Ascending aorta (tissue), 2 donors: ENCODE data around the gene POLR2J3. TPM values are rescaled to one million over a fixed set of nuclear protein-coding genes. Genes with fewer than 3 reads are reported as not detected.
"Not testable (repeated sequence)": the region's sequence is repeated elsewhere in the genome, so short reads cannot be mapped to it uniquely, and the experiment has no call there.

ENCODE experiments used
- DNase-seq, 2 donors: peaks; one replicate each; pipeline ENCODE4 v3.0.0-alpha.2; 2019; ENCODE audit warnings: low spot score in 2 of 2
- H3K27ac ChIP-seq, 2 donors: fragments of 200-600 bp; sonication (generic); one replicate each; pipeline ENCODE4 v1.5.1; 2016 to 2017; ENCODE audit warnings: mild to moderate bottlenecking in 1 of 2
- H3K27me3 ChIP-seq: fragments of 200-600 bp; sonication (generic); one replicate; pipeline ENCODE4 v1.5.1; 2017
- H3K36me3 ChIP-seq, 2 donors: fragments of 200-600 bp; sonication (generic); one replicate each; pipeline ENCODE4 v1.5.1; 2016
- H3K4me1 ChIP-seq, 2 donors: fragments of 200-600 bp; sonication (generic); one replicate each; pipeline ENCODE4 v1.5.1; 2016 to 2017; ENCODE audit warnings: mild to moderate bottlenecking in 1 of 2
- H3K4me3 ChIP-seq, 2 donors: fragments of 200-600 bp; sonication (generic); one replicate each; pipeline ENCODE4 v1.5.1; 2016 to 2017; ENCODE audit warnings: mild to moderate bottlenecking in 1 of 2
- H3K9me3 ChIP-seq, 2 donors: fragments of 200-600 bp; sonication (generic); one replicate each; pipeline ENCODE4 v1.5.1; 2016
- intact Hi-C: fragments of 100-400 bp; cut with DNase I; formaldehyde crosslinking; loops from one replicate; pipeline ENCODE4 v1.15.1; 2023
- total RNA-seq: library from RNA; depleted of rRNA; stranded (reverse); fragments of >200 nt; gene quantifications from one replicate; pipeline ENCODE4 v1.1.0, GENCODE V29; 2016
- TF ChIP-seq, protein P1 (sequence below), 3 experiments: fragments of 200-600 bp in 2 of 3; fragments of 450-650 bp in 1 of 3; sonication (generic) in 2 of 3; IDR thresholded peaks; one replicate each; pipeline ENCODE4 v1.5.1; 2016 to 2019; ENCODE audit warnings: antibody characterized with exemption in 3 of 3, mild to moderate bottlenecking in 1 of 3, moderate library complexity in 1 of 3

The POLR2J3 gene
- 1.5 TPM for total RNA-seq

GRCh38 chr7:102572261-102573239 is at the start of gene POLR2J3:
Gene POLR2J3, minus strand, starts transcription at chr7:102572583. Its CDS starts 62 bp downstream, at chr7:102572521.
- DNase-seq, result peak; percentile 82 to 97
- H3K9me3 ChIP-seq, H3K36me3 ChIP-seq, H3K4me1 ChIP-seq, intact Hi-C loops, H3K27me3 ChIP-seq: not testable (repeated sequence)
- H3K4me3 ChIP-seq, result peak within 1 kb of the TSS; percentile 83 to 84
- TF ChIP-seq, protein P1, sequence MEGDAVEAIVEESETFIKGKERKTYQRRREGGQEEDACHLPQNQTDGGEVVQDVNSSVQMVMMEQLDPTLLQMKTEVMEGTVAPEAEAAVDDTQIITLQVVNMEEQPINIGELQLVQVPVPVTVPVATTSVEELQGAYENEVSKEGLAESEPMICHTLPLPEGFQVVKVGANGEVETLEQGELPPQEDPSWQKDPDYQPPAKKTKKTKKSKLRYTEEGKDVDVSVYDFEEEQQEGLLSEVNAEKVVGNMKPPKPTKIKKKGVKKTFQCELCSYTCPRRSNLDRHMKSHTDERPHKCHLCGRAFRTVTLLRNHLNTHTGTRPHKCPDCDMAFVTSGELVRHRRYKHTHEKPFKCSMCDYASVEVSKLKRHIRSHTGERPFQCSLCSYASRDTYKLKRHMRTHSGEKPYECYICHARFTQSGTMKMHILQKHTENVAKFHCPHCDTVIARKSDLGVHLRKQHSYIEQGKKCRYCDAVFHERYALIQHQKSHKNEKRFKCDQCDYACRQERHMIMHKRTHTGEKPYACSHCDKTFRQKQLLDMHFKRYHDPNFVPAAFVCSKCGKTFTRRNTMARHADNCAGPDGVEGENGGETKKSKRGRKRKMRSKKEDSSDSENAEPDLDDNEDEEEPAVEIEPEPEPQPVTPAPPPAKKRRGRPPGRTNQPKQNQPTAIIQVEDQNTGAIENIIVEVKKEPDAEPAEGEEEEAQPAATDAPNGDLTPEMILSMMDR (IDR thresholded peaks at IDR 0.05), result peak; percentile 13 to 58 (median 51)
- peak within 1 kb of the TSS; percentile 69 to 72 for H3K27ac ChIP-seq

DNA sequence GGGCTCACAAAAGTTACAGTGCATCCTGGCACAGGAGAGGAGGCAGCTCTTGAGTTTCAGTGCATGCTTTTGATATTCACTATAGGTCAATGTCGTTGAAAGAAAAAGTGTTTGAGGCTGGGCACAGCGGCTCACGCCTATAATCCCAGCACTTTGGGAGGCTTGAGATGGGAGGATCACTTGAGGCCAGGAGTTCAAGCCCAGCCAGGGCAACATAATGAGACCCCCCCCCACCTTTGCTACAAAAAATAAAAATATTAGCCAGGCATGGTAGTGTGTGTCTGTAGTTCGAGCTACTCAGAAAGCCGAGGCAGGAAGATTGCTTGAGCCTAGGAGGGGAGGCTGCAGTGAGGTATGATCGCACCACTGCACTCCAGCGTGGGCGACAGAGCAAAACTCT is 45.7 kb upstream of the POLR2J3 start:
- H3K27me3 ChIP-seq, H3K4me3 ChIP-seq, H3K27ac ChIP-seq, H3K4me1 ChIP-seq, H3K9me3 ChIP-seq, intact Hi-C loops, H3K36me3 ChIP-seq, DNase-seq: not testable (repeated sequence)

- H3K27ac ChIP-seq, result peak within 1 kb of the TSS in 1 of 2 donors; percentile 63
Measured at GRCh38 chr7:102616507-102617125, 44.2 kb upstream of the POLR2J3 start, which contains the start of gene RASA4. Gene RASA4, minus strand, starts transcription at chr7:102616756. Its CDS starts 67 bp downstream, at chr7:102616689.

DNA sequence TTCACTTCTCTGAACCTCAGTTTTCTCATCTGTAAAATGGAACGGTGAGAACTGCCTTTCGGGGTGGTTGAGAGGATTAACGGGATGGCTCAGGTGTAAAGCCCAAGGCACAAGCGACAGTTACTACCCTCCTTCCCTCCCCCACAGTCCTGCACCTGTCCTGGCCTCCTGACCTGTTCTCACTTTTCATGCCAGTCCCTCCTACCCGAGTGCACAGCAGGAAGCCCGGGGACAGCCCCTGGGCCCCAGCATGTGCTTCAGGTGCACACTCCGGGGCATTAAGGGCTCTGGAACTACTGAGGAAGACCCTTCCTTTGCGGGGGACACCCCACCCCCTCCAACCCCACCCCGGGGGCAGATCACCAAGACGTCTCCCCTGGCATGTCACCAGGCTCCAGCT is 43.5 kb upstream of the POLR2J3 start:
- DNase-seq, intact Hi-C loops, H3K4me3 ChIP-seq, H3K4me1 ChIP-seq, H3K27ac ChIP-seq, H3K9me3 ChIP-seq, H3K36me3 ChIP-seq, H3K27me3 ChIP-seq: not testable (repeated sequence)

More at GRCh38 chr7:102616507-102617125, 44.2 kb upstream of the POLR2J3 start, which contains the start of gene RASA4:
- intact Hi-C loops, H3K9me3 ChIP-seq, H3K4me1 ChIP-seq, H3K36me3 ChIP-seq, H3K27me3 ChIP-seq: not testable (repeated sequence)
- H3K4me3 ChIP-seq, result peak within 1 kb of the TSS; percentile 51 to 62
- peak; percentile 12 to 65 for DNase-seq

DNA sequence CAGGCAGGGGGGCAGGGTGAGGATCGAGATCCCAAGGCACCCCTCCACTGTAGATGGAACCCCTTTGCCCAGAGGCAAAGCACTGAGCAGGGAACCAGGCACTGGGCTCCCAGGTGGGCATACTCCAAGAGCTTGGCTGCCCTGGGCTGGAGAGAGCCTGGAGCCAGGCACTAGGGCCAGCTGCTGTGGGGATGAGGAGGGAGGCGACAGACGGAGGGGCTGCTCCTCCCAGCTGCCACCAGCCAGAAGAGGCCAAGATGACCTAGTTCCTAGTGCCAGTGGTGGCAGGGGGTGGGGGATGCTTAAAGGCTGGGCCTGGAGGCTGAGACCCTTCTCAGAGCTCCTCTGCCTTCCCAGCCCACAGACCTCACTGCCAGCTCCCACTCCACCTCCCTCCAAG is 42.5 kb upstream of the POLR2J3 start:
- H3K27me3 ChIP-seq, DNase-seq, H3K4me3 ChIP-seq, H3K4me1 ChIP-seq, intact Hi-C loops, H3K9me3 ChIP-seq, H3K36me3 ChIP-seq, H3K27ac ChIP-seq: not testable (repeated sequence)

DNA sequence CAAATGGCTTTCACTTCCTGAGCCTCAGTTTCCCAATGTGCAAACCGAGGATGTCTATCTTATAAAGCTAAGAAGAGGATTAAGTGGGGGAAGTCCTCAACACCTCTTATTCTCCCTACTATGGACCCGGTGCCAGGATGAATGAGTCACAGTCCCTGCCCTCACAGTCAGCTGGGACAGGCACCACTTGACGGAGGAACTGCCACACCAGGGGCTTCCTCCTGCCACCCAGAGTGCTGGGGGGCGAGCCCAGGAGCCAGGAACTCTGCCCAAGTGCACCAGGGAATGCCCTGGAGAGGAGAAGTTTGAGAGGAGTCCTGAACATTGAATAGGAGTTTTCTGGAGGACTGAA is 41.9 kb upstream of the POLR2J3 start:
- H3K27me3 ChIP-seq, H3K9me3 ChIP-seq, H3K4me3 ChIP-seq, H3K36me3 ChIP-seq, intact Hi-C loops, H3K4me1 ChIP-seq, DNase-seq, H3K27ac ChIP-seq: not testable (repeated sequence)

- H3K4me3 ChIP-seq, intact Hi-C loops, DNase-seq, H3K9me3 ChIP-seq, H3K4me1 ChIP-seq, H3K36me3 ChIP-seq, H3K27me3 ChIP-seq: not testable (repeated sequence)
- peak overlapping the region; percentile 61 to 69 for H3K27ac ChIP-seq
Measured at GRCh38 chr7:102613575-102614345, 41.4 kb upstream of the POLR2J3 start.

DNA sequence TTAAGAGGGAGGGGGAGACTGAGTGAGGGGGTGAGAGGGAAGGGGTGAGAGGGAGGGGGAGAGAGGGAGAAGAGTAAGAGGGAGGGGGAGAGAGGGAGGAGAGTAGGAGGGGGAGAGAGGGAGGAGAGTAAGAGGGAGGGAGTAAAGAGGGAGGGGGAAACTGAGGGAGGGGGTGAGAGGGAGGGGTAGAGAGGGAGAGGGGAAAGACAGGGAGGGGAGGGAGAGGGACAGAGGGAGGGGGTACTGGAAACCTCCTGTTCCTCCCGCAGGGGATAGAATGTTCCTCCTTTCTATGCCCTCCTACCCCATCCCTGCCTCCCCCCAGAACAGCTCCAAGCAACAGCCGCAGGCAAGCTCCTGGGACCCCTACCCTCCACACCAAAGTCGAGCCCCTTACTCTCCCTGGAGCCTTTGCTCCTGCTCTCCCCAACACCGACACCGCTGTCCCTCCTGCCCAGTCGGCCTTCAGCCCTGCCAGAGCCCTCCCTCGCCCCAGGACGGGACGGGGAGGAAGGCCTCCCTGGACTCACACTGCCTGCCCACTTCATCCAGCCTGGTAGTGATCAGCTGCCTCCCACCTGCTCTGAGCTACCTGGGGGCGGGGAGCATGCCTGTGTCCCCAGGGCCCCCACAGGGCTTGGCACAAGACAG is 39.4 kb upstream of the POLR2J3 start:
- intact Hi-C loops, H3K9me3 ChIP-seq, H3K4me1 ChIP-seq, H3K36me3 ChIP-seq, H3K4me3 ChIP-seq, H3K27me3 ChIP-seq, DNase-seq: not testable (repeated sequence)
- H3K27ac ChIP-seq, result peak overlapping the region in 1 of 2 donors; percentile 73

DNA sequence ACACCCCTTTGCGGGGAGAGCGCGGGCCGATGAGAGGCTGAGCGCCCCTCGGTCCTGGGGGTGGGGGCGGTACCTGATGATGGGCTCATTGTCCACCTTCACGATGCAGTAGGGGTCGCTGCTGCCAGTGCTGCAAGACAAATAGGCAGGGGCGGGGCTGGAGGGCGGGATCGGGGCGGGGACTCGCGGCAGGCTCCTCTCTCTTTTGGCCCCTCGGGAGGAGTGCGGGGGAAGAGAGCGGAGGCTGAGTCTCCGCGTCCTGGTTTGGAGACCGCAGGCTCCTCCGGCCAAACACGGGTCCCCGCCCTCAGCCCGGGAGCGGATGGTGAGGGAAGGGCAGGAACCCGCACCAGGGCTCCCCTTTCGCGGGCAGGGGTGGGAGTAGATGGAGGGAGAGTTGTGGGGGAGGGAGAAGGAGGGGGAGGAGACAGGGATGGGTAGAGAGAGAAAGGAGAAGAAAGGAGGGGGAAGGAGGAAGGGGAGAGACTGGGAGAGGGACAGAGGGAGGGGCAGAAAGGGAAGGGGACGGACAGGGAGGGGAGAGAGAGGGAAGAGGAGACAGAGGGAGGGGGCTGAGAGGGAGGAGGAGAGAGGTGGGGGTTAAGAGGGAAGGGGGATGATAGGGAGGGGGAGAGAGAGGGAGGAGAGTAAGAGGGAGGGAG is 38.8 kb upstream of the POLR2J3 start:
- DNase-seq, H3K27me3 ChIP-seq, H3K4me3 ChIP-seq, H3K4me1 ChIP-seq, intact Hi-C loops, H3K27ac ChIP-seq, H3K36me3 ChIP-seq, H3K9me3 ChIP-seq: not testable (repeated sequence)

- H3K36me3 ChIP-seq, H3K27me3 ChIP-seq, intact Hi-C loops, DNase-seq, H3K4me3 ChIP-seq, H3K4me1 ChIP-seq, H3K9me3 ChIP-seq: not testable (repeated sequence)
- peak overlapping the region in 1 of 2 donors; percentile 47 for H3K27ac ChIP-seq
Measured at GRCh38 chr7:102610441-102610840, 38.1 kb upstream of the POLR2J3 start.

GRCh38 chr7:102609734-102610133 is 37.4 kb upstream of the POLR2J3 start:
- H3K27ac ChIP-seq, H3K27me3 ChIP-seq, DNase-seq, H3K4me1 ChIP-seq, H3K36me3 ChIP-seq, H3K9me3 ChIP-seq, intact Hi-C loops, H3K4me3 ChIP-seq: not testable (repeated sequence)

GRCh38 chr7:102606848-102607247 is 34.5 kb upstream of the POLR2J3 start:
- H3K27me3 ChIP-seq, H3K36me3 ChIP-seq, H3K4me3 ChIP-seq, H3K4me1 ChIP-seq, DNase-seq, intact Hi-C loops, H3K27ac ChIP-seq, H3K9me3 ChIP-seq: not testable (repeated sequence)
